ENCODE measurements around the gene ZNF106.

DNA sequence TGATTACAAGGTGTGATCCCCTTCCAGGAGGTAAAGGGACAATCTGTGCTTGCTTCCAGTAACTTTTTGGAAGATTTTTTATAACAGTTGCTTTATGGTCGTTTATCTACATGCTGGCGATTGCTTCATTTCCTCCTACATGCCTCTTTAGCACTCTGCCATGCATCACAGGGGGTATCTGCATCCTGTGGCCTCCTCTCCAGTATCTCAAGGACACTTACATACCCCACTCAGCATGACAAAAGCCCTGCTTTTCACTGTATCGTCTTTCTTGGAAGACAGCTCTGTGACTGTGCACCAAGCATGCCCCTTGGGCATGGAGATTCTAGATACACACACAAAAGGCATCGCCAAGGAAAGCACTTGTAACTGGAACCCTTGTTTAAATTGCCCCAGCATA lies 106.3 kb downstream of the ZNF106 start:
- TF ChIP-seq POLR2A (IDR thresholded peaks at IDR 0.05; ENCODE audit: low read depth, low read length) (no peak), POLR2AphosphoS5 (IDR thresholded peaks at IDR 0.05; ENCODE audit: low read depth, low read length) (no peak), TAF1 (IDR thresholded peaks at IDR 0.05; ENCODE audit: low read depth, low read length) (no peak), SPI1 (IDR thresholded peaks at IDR 0.05; ENCODE audit: low read depth, low read length) (no peak), POU2F2 (IDR thresholded peaks at IDR 0.05; ENCODE audit: low read depth, low read length) (no peak), PAX5 (IDR thresholded peaks at IDR 0.05; ENCODE audit: insufficient read depth, low read length, severe bottlenecking) (no peak)

All from GM12891 (cell line).